ENCODE data around the gene ITGB1. TPM values are rescaled to one million over a fixed set of nuclear protein-coding genes. Genes with fewer than 3 reads are reported as not detected.

Gene ITGB1
- total and polyA plus RNA-seq, 12 donors = 169 to 828 (median 595) TPM

GRCh38 chr10:32889631-32890212 lies 68.3 kb downstream of the ITGB1 start:
- intact Hi-C loops (cut with DNase I) = loop anchor here in 1 of 10 donors (10.0 kb wide), 1 partner anchor 115 kb away; no protein-coding TSS in a partner anchor
- ATAC-seq = no peak

GRCh38 chr10:32888161-32888927 lies 69.7 kb downstream of the ITGB1 start:
- Histone ChIP-seq H3K9me3 (no peaks in the 10 kb centered on the region), H3K27me3 (no peaks in the 10 kb centered on the region), H3K4me1 (peaks cover 0 to 2% (median 0%) of the 10 kb centered on the region in 9 donors), H3K4me3 (no peak overlapping the region), H3K27ac (no peak overlapping the region), H3K36me3 (peaks cover 0 to 6% (median 0%) of the 10 kb centered on the region in 9 donors)
- intact Hi-C loops (cut with DNase I) = no loop called here
- DNase-seq (no peak), ATAC-seq (no peak)
- WGBS, 2 donors = 94 to 95% methylated on average over 11 of the region's 11 CpGs
- no peak for TF ChIP-seq CTCF (IDR thresholded peaks at IDR 0.05)

More at GRCh38 chr10:32889631-32890212, 68.3 kb downstream of the ITGB1 start:
- peaks cover 0 to 5% (median 0%) of the 10 kb centered on the region in 9 donors for H3K4me1 ChIP-seq
- no peak overlapping the region for H3K4me3 ChIP-seq
- peaks cover 0 to 6% (median 0%) of the 10 kb centered on the region in 9 donors for H3K36me3 ChIP-seq
- H3K9me3 ChIP-seq = no peaks in the 10 kb centered on the region
- no peak for TF ChIP-seq CTCF (IDR thresholded peaks at IDR 0.05)
- 98% methylated on average over 1 of the region's 1 CpG for WGBS, 2 donors
- no peak for DNase-seq
- H3K27ac ChIP-seq = no peak overlapping the region
- no peaks in the 10 kb centered on the region for H3K27me3 ChIP-seq

GRCh38 chr10:32887481-32887880 lies 70.5 kb downstream of the ITGB1 start:
- 86 to 87% methylated on average over 7 of the region's 7 CpGs for WGBS, 2 donors
- Histone ChIP-seq H3K27ac (no peak overlapping the region), H3K27me3 (no peaks in the 10 kb centered on the region), H3K36me3 (peaks cover 0 to 6% (median 0%) of the 10 kb centered on the region in 9 donors), H3K9me3 (no peaks in the 10 kb centered on the region), H3K4me1 (no peaks in the 10 kb centered on the region), H3K4me3 (no peak overlapping the region)
- intact Hi-C loops (cut with DNase I) = no loop called here
- no peak for ATAC-seq
- DNase-seq = no peak
- no peak for TF ChIP-seq CTCF (IDR thresholded peaks at IDR 0.05)

- Histone ChIP-seq H3K4me1 (no peaks in the 10 kb centered on the region), H3K27me3 (no peaks in the 10 kb centered on the region), H3K4me3 (no peak overlapping the region), H3K9me3 (no peaks in the 10 kb centered on the region), H3K36me3 (no peaks in the 10 kb centered on the region), H3K27ac (no peak overlapping the region)
- no peak for ATAC-seq
- no peak for DNase-seq
- WGBS, 2 donors = 87 to 91% methylated on average over 6 of the region's 6 CpGs
- intact Hi-C loops (cut with DNase I) = no loop called here
- no peak for TF ChIP-seq CTCF (IDR thresholded peaks at IDR 0.05)
Observed at GRCh38 chr10:32882076-32882475, 76.0 kb downstream of the ITGB1 start.
